Measurements from ENCODE around the gene SLC16A1.
A peak's percentile ranks its signal among the peaks of the same experiment; 100 is the strongest.
"Not testable (repeated sequence)": the region's sequence is repeated elsewhere in the genome, so short reads cannot be mapped to it uniquely, and the experiment has no call there.

SLC16A1 gene

DNA sequence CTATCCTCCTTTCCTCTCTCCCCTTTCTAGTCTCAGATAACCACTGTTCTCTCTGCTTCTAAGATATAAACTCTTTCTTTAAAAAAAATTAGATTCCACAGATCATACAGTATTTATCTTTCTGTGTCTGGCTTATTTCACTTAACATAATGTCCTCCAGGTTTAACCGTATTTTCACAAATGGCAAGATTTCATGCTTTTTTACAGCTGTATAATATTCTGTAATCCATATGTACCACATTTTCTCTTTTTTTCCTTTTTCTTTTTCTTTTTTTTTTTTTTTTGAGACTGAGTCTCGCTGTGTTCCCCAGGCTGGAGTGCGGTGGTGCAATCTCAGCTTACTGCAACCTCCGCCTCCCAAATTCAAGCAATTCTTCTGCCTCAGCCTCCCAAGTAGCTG, 5.1 kb upstream of the SLC16A1 start:
- DNase-seq, result no peak

DNA sequence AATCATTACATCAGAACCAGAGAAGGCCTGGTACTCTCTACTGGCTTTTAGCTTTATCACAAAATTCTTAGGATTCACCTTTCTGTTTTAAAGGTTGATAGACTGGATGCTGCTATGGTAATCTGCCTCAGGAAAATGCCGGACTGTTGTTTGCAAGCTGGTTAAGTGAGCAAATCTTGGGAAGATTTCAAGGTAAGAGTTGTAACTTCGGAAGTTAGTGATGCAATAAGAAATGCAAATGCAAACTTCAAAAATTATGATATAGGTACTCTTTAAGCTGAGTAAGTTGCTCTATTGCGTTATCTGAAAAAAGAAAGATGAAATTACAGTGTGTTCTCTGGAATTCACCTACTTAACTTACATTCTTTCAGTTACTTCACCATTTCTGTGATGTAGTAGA, 4.4 kb upstream of the SLC16A1 start:
- DNase-seq, result no peak

- DNase-seq, result not testable (repeated sequence)
These were observed 2.2 kb upstream of the SLC16A1 start for GRCh38 chr1:112958236-112958635.

DNA sequence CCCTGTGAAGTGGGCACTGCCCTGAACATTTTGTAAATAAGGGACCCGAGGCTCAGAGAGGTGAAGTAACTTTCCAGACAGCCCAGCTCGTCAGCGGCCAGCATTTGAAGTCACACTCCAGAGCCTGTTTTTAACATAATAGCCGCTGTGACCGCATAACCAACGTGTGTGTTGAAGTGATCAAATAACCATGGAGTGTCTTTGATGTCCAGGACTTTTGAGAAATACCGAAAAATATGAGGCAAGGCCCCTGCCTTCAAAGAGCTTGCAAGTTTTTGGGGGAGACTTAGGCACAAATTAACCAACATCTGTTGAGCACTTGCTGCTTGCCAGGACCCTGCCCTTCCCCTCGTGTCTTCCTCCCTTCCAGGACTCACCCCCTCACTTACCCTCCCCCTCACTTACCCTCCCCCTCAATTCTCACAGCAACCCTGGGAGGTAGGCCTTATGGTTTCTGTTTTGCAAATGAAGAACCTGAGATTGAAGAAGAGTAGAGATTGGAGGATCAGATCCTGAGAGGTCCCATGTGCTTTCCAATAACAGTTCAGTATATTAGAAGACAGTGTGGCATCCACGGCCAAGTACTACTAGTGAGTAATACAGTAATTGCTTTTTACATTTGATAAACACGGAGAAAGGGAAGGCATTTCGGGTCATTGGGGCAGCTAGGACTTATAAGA, 1.3 kb upstream of the SLC16A1 start:
- DNase-seq, result peak; percentile 16

DNA sequence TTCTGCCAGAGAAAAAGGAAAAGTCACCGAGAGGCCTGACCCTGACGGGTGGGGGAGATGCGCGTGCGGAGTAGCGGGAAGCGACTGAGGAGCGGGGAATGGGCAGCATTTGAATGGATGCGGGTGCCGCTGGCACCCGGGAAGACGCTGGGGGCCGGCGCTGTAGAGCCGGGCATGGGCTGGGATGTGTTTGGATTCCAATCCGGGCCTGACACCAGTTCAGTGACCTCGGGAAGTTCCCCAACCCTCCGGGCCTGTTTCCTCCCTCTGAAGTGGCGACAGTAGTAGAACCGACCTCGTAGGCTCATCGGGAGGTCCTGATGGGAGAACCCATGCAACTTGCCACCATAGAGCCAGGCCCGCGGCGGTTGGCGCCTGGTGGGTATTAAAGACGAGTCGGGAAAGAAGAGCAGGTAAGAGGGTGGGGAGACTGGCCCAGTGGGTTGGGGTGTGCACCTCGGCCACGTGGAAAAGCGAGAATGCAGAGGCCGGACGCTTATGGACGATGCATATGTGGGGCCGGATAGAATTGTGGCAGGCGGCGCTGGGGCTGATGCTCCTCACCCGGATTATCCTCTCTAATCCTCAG, 642 bp upstream of the SLC16A1 start:
- no peak for DNase-seq

- peak; percentile 32 for DNase-seq
These were observed 837 bp downstream of the SLC16A1 start for GRCh38 chr1:112954945-112955772.

DNA sequence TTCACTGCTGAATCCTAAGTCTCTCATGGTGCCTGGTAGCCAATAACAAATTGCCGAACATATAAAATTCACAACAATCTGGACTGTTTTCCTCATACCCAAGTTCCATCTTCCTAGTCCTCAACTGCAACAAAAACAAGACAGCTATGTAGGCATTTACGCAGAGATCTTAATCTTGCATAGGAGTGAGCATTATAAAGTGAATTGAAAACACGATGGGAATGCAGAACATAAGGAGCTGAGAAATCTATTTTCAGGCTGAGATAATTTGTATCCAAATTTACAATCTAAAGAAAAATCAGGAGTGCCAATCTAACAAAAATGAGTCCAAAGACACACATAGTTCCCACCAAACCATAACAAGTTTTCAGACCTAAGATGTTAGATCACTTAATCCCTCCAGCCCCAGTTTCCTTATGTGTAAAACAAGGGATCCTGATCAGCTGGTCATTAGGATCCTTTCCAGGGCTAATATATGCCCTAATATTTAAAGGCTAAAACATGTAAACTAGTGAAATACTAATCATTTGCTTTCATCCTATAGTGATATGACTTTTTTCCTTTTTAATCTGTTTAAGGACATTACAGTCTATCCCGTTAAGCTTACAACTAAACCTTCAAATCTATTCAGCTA, 1.9 kb downstream of the SLC16A1 start:
- no peak for DNase-seq

DNA sequence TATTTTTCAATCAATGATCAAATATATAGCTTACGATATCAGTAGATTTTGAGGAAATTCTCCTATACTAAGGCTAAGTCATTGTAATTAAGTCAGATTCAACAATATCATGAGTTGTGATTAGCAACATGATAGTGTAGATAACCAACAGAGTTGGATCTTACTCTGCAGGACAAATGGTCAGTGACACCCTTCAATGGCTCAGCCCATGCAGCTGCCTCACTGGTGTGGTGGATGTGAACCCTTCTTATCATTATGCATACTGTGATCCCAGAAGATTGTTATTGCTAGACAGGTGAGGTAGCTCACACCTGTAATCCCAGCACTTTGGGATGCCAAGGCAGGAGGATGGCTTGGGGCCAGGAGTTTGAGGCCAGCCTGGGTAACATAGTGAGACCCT, 5.6 kb downstream of the SLC16A1 start:
- no peak for DNase-seq

DNA sequence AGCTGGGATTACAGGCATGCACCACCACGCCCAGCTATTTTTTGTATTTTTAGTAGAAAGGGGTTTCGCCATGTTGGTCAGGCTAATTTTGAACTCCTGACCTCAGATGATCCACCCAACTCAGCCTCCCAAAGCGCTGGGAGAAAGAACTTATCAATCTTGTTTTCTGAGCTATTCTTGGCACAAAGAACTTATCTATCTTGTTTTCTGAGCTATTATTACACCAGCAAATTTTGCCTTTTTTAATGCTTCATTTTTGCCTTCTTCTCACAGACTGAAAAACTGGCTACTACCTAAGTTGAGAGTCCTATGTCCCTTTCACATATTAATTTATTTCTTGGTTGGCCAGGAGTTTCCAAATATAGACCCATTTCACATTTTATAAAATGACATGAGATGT, 9.3 kb downstream of the SLC16A1 start:
- no peak for DNase-seq

DNA sequence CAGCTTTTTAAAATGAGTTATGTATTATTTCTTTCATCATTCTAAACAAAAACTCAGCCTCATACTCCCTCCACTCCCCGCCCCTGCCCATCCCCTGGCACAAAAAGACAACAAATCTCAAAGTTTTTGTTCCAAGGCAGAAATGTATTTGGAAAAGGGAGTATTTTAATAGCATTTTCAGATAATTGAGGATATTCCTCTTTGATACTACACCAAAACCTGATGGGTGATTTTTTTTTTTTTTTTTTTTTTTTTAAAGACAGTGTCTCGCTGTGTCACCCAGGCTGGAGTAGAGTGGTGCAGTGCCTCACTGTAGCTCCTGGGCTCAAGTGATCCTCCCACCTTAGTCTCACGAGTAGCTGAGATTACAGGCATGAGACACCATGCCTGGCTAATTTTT, 16.2 kb downstream of the SLC16A1 start:
- DNase-seq, result no peak

GRCh38 chr1:112938210-112938609, 17.8 kb downstream of the SLC16A1 start:
- no peak for DNase-seq

DNA sequence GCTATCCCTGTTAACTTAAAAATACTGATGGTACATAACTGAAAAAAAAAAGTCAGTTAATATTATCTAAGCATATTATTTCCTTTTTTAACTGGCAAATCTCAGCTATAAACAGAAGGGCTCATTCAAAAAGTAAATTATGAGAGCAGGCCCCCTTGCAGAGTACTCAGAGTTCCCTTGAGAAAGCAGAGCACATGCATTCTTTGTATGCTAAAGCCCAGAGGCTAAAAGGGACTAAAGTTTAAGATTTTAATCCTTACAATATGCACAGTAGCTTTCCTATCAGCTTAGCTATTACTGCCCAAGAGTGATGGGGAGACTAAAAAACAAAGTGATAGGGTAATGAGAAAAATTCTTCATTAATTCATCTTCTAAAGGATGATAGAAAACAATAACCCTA, 18.5 kb downstream of the SLC16A1 start:
- no peak for DNase-seq

DNA sequence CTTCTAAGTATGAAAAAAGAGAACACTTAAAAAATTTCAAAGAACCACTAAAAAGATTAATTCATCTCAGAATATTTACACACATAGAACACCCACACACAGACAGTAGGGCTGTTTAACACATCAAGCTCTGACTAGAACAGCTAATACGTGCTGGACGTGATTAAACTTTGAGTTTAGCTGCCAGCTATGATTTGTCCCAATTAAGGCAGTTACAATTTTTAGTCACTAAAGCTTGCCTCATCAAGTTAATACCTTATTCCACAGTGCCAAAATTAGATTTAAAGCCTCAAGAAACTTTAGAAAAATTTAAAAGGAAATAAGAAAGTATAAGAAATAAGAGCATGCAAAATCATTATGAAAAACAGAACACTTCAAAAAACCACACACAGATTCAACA, 18.9 kb downstream of the SLC16A1 start:
- no peak for DNase-seq

DNA sequence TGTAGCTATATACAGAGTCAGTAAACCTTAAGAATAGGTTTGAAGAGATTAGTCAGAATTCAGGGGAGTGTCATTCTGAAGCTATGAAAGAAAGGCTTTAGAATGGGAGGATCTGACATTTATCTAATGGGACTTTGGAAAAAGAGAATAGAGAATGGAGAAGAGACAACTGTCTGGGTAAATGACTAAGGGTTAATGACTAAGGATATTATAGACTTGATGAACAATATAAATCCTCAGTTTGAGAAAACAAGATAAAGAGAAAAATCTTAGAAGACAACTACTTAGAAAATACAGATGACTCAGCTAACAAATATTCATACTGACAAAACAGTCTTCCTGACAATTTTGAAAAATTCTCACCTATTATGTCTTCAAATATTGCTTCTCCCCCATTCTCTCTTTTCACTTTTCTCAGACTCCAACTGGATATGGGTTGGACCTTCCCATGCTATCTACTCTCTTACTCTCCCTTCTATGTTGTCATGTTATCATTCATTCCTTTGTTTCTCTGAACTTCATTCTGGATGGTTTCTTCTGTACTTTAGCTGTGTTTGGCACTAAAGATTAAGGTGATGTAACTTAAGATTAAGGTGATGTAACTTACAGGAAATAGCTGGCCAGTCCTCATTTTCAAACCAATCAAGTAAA, 20.4 kb downstream of the SLC16A1 start:
- DNase-seq, result no peak

GRCh38 chr1:112934577-112934976, 21.4 kb downstream of the SLC16A1 start:
- DNase-seq, result no peak

DNA sequence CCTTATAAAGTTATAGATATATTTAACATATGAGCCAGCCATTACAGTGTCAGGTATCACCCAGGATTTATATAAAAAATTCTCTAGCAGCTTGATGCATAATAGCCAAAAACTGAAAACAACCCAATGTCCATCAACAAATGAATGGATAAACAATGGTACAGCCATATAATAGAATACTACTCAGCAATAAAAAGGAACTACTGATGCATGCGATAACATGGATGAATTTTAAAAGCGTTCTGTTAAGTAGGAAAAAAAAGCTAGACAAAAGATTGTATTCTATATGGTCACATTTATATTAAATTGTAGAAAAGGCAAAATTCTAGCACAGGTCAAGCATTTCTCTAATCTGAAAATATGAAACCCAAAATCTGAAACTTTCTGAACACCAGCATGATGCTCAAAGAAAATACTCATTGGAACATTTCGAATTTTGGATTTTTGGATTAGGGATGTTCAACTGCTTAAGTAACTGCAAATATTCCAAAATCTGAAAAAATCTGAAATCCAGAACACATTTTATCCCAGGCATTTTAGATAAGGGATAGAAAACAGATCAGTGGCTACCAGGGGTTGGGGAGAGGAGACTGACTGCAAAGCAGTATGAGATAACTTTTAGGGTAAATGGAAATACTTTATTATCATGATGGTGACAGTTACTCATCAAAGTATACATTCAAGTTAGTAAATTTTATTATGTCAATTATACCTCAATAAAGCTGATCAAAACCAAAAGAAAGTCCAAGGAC, 22.0 kb downstream of the SLC16A1 start:
- DNase-seq, result no peak

GRCh38 chr1:112929979-112930378, 26.0 kb downstream of the SLC16A1 start:
- no peak for DNase-seq

DNA sequence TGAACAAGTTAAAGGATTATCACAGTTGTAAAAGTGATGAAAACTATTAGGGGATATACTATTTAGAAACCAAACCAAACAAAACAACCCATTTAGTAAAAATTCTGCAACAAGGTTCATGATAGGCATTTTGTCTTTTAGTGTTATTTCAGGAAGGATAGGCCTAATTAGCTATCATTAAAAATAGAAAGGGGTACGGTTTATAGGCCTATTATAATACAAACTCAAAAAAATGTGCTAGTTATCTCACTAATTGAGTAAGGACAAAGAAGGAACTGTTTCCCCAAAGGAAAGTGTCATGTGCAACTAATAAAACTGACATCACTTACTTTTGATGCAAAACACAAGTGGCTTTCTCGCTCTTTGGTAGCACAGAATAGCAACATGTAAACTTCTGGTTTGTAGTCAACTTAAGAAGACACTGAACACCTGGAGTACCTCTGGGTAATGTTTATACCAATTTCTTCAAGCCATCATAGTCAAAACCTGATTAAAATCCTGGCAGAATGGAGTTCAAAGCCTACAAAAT, 28.5 kb downstream of the SLC16A1 start:
- DNase-seq, result no peak

GRCh38 chr1:112926858-112927257, 29.1 kb downstream of the SLC16A1 start:
- no peak for DNase-seq

DNA sequence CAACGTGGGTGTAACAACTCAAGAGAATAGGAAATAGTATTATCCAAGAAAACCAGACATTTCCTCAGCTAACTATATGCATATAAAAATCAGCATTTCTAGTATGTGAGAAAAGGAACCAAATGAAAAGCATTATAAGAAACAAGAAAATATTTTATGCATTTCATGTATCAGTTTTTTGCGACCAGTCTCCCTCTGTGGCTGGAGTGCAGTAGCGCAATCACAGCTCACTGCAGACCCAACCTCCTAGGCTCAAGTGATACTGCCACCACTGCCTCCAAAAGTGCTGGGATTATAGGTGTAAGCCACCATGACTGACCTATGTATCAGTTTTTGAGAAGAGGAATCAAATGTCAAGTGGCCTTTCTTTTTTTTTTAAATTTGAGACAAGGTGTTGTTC, 31.0 kb downstream of the SLC16A1 start:
- no peak for DNase-seq

- DNase-seq, result no peak
These were observed 32.0 kb downstream of the SLC16A1 start for GRCh38 chr1:112923959-112924349.

Measured in SHP77 treated with DMSO at 0.1 percent for 48 hours (cell line).